HG03442 (cell line): ENCODE data around the gene CXXC4.

Experiments used
- ATAC-seq: cut with Tn5 transposase; IDR thresholded peaks from one replicate; pipeline ENCODE4 v1.9.1; 2021; ENCODE audit warnings: mild to moderate bottlenecking, moderate library complexity; ENCODE audit not compliant: unreplicated experiment

The CXXC4 gene

GRCh38 chr4:104490096-104490769 is 4.5 kb downstream of the CXXC4 start:
- peak; percentile 33 for ATAC-seq

GRCh38 chr4:104489731-104490095 is 5.0 kb downstream of the CXXC4 start:
- ATAC-seq = peak; percentile 24

- no peak for ATAC-seq
Observed at GRCh38 chr4:104488151-104488550, 6.5 kb downstream of the CXXC4 start.

GRCh38 chr4:104486716-104487504 is 7.8 kb downstream of the CXXC4 start:
- ATAC-seq = no peak

GRCh38 chr4:104475652-104476051 is 19.0 kb downstream of the CXXC4 start:
- ATAC-seq = no peak

GRCh38 chr4:104472766-104473165 is 21.9 kb downstream of the CXXC4 start:
- no peak for ATAC-seq

GRCh38 chr4:104470770-104471169 is 23.9 kb downstream of the CXXC4 start:
- no peak for ATAC-seq

- no peak for ATAC-seq
Observed at GRCh38 chr4:104469794-104470193, 24.9 kb downstream of the CXXC4 start.

GRCh38 chr4:104465619-104466018 is 29.1 kb downstream of the CXXC4 start:
- ATAC-seq = no peak

GRCh38 chr4:104465201-104465600 is 29.5 kb downstream of the CXXC4 start:
- ATAC-seq = no peak

- ATAC-seq = no peak
Observed at GRCh38 chr4:104462641-104463040, 32.1 kb downstream of the CXXC4 start.

GRCh38 chr4:104457308-104457981 is 37.2 kb downstream of the CXXC4 start:
- ATAC-seq = no peak

GRCh38 chr4:104451573-104451972 is 43.1 kb downstream of the CXXC4 start:
- peak; percentile 74 for ATAC-seq

GRCh38 chr4:104449537-104449936 is 45.2 kb downstream of the CXXC4 start:
- no peak for ATAC-seq

GRCh38 chr4:104447294-104447693 is 47.4 kb downstream of the CXXC4 start:
- no peak for ATAC-seq

GRCh38 chr4:104446431-104447278 is 48.0 kb downstream of the CXXC4 start:
- no peak for ATAC-seq

- no peak for ATAC-seq
Observed at GRCh38 chr4:104444685-104445084, 50.0 kb downstream of the CXXC4 start.

GRCh38 chr4:104436542-104436941 is 58.2 kb downstream of the CXXC4 start:
- ATAC-seq = no peak

- no peak for ATAC-seq
Observed at GRCh38 chr4:104429150-104429741, 65.4 kb downstream of the CXXC4 start.

GRCh38 chr4:104425948-104426347 is 68.7 kb downstream of the CXXC4 start:
- no peak for ATAC-seq

- no peak for ATAC-seq
Observed at GRCh38 chr4:104424989-104425388, 69.7 kb downstream of the CXXC4 start.
